Stimulated activated CD4-positive, alpha-beta T cell treated with anti-CD3 and anti-CD28 coated beads, Interleukin-1b, Interleukin-23, amount 100 ng/mL, for 48 hours (primary cell): ENCODE measurements around the gene AFF2.

Experiments
- DNase-seq: peaks from one replicate; pipeline ENCODE4 v3.0.0-alpha.2; 2020

The AFF2 gene

GRCh38 chrX:148940411-148940996, 440.1 kb downstream of the AFF2 start:
- DNase-seq: no peak

DNA sequence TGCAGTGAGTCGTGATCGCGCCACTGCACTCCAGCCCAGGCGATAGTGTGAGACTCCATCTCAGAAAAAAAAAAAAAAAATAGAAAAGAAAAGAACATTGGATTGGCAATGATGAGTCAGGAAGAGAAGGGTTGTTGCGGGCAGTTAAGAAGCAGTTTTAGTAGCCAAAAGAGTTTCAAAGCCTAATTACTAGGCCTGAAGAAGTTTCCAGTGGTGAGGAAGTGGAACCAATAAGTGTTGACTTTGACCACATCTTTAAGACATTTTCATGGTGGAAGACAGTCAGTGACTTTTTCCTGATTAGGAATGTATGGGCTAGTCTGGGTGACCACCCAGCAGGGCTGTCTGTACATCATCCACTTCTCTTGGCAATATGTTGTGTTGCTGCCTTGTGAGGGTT, 442.3 kb downstream of the AFF2 start:
- no peak for DNase-seq

- DNase-seq: no peak
These were observed 447.1 kb downstream of the AFF2 start for GRCh38 chrX:148947399-148947975.

- DNase-seq: no peak
These were observed 455.9 kb downstream of the AFF2 start for GRCh38 chrX:148956352-148956751.

DNA sequence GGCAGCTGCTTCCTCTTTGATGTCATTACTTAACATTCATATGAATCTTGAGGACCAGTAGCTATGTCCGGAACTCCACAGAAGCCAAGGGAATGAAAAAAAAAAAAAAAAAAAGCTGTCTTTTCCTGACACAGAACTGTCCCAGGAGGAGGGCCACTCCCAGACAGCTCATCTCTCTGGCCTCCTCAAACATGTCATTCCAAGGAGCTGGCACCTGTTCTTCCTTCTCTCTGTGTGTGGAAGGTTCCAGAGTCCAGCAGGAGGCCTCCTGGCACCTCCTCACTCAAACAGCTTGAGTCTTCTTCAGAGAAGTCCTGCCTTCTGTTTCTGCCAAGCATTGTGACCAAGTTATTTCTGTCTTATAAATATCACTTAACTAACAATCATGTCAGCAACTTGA, 458.5 kb downstream of the AFF2 start:
- no peak for DNase-seq

DNA sequence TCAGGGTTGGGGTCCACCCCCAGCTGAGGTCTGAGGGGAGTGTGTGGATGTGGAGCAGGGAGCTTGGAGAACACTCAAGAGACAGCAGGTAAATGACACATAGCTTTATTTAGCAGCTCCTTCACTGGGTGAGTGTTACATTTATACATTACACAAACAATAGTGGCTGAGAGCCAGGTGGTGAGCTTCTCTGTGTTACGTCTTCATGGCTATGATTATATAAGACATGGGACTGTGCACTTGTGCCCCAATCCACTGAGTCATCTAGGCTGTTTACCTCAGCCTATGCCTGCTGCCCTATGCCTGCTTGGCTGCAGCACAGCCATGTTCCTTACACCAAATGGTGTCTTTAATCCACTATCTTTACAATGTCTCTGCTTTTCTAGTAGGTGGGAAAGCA, 459.6 kb downstream of the AFF2 start:
- DNase-seq: no peak

DNA sequence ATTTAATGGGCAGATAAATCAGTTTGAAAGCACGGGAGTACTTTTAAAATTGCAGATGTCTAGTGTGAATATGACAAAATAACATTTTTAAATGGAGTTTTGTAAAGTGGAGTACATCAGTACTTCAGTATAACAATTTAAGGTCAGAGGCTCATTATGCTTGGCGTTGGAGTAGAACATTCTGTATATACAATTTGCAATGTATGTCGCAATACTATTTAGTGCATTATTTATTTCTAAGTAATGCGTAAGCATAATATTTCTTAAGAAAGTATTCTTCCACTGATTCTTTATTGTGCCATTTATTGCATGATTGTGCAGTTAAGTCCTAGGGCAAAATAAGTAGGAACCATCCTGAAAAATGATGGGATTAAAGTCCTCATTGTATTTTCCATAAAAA, 461.6 kb downstream of the AFF2 start:
- no peak for DNase-seq

- no peak for DNase-seq
These were observed 476.4 kb downstream of the AFF2 start for GRCh38 chrX:148976571-148977400.

- no peak for DNase-seq
These were observed 479.4 kb downstream of the AFF2 start for GRCh38 chrX:148979786-148980185.

DNA sequence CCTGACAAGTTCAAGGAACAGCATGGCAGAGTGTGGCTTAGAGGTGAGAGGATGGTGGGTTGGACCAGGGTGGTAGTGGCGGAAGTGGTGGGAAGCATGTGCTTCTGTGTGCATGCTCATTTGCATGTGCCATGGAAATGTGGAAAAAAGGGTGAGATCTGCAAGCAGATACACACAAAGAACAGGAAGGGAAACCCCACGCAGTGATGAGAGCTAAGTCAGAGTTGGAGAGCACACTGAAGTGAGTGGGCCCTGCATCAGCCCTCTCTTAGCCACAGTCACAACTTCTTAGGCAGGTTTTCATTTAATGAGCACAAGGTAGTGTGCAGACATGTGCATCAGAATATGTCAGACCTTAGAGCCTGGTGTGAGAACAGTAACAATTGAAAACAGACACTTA, 483.8 kb downstream of the AFF2 start:
- DNase-seq: no peak

- DNase-seq: no peak
These were observed 491.1 kb downstream of the AFF2 start for GRCh38 chrX:148991502-148991901.

DNA sequence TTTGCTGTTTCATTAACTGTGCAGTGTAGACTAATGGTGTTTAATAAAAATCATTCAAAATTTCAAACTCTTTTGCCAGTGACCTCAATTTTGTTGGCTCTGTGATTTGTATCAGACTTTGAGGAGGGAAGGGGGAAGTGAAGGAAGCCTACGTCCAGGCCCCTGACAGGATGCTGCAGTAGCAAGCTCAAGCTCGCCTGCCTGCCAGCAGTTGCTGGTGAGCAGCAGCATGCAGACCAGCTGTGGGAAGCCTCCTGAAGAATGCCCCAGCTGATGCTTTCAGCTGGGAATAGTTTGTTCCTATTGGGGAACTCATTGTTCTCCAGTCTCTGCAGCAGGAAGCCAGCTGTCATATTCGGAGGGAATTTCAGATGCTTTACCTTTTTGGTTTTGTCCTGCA, 495.2 kb downstream of the AFF2 start:
- DNase-seq: no peak

GRCh38 chrX:149002320-149002719, 501.9 kb downstream of the AFF2 start:
- no peak for DNase-seq

DNA sequence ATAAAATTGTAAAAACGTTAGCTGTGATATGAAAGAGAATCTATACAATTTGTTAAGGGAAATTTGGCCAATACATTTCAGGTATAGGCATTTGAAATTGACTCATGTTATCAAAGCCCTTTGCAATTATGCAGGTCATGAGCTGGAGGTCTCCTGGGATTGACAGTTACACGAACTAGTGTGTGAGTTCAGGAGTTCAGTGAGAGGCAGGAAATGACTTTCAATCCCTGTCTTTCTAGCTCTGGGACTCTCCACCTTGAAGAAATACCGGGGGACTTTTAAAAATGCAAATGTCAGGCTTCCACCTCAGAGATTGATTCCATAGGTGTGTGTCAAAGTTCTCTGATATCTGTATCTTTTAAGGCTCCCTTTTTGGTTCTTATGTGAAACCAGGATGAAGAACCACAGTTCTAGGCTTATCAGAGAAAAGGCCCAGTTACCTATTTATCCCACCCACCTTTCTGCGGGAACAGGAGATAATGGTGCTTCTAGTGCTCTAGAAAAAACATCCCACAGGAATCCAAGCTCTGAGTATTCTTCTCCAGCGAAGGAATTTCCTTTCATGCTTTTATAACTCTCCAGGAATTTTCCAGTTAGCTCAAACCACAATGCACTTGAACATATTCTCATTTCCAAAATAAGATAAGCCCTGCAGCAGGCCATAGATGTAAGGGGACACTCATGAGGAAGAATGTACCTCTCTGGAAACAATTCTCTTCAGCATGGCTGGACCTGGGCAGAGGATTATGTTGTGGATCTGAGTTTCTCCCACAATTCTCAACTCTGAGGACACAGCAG, 503.6 kb downstream of the AFF2 start:
- DNase-seq: no peak

DNA sequence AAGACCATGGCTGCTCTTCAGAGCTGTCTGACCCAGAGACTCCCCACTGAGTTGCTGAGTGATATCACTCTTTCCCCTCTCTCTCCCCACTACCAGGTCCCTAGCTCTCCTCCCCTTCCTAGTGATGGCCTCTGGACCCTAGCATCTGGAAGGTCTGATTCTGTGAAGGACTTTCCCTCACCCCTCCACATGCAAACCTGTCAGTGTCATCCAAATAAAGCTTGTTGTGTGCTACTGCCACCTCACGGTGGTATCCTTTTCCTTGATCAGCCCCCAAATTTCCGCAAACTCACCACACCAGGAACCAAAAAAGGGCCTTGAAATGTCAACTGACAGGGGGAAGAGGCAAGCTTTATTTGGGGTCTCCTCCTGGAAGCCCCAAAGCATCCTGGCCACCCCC, 504.5 kb downstream of the AFF2 start:
- no peak for DNase-seq

DNA sequence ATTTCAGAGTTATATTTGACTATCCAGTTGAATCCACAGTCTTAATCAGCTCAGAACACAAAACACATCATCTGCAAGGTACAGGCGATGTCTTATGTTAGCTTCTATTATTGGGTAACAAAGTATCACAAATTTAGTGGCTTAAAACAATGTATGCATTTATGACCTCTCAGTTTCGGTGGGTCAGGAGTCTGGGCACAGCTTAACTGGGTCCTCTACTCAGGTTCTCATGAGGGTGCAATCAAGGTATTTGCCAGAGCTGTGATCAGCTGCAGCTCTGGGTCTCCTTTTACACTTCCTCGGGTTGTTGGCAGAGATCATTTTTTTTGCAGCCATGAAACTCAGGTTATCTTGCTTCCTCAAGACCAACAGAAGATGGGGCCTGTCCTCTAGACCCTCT, 505.8 kb downstream of the AFF2 start:
- DNase-seq: no peak

- no peak for DNase-seq
These were observed 507.0 kb downstream of the AFF2 start for GRCh38 chrX:149007423-149007822.

DNA sequence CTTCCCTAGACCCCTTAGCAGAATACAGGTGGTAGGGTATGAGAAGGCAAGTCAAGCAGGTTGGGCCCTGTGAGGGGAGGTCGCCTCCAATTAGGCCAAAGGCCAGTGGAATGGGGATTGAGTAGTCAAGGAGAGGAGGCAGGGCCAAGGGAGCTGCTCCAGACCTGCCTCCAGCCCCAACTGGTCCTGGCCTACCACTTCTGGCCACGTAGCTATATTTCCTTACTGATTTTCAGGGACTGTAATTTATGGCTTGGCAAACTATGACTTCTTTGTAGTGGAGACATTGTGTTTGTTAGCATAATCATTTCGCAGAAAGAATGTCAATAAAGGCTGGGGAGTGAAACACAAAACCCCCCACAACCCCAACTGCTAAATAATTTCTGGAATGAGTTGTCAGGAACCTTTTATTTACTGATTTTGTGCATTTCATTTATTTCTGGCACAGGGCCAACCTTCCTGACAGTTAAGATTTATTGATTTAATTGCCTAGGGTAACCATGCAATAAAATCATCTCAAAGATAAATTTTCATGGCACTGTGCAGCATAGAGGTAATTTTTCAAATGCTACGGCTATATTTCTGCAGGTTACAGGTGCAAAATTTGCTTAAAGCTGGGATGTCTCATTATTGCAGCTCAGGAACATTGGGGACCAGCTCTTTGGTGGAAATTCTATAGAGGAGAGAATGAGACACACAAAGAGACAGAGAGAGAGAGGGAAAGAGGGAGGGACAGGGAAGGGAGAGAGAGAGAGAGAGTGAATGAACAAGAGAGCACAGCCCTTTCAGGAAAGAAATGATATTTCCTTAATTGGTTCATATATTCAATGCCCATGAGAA, 509.8 kb downstream of the AFF2 start:
- DNase-seq: no peak

- no peak for DNase-seq
These were observed 510.4 kb downstream of the AFF2 start for GRCh38 chrX:149010853-149011224.

DNA sequence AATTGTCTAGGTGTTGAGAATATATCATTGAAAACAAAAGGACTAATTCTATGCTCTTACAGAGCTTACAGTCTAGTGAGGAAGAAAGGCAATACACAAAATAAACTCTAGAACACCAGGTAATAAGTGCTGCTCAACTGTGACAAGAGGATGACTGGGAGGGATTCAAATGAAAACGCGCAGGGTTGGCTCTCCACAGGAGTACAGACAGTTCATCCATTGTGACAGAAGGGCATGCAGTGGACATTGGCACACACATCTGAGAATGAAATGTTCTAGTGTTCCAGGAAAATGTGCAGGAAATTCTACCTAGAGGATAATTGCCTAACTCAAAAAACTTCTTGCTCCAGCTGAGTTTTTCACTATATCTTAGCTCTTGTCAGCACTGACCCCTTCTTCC, 512.7 kb downstream of the AFF2 start:
- no peak for DNase-seq

- no peak for DNase-seq
These were observed 520.7 kb downstream of the AFF2 start for GRCh38 chrX:149021159-149021558.

DNA sequence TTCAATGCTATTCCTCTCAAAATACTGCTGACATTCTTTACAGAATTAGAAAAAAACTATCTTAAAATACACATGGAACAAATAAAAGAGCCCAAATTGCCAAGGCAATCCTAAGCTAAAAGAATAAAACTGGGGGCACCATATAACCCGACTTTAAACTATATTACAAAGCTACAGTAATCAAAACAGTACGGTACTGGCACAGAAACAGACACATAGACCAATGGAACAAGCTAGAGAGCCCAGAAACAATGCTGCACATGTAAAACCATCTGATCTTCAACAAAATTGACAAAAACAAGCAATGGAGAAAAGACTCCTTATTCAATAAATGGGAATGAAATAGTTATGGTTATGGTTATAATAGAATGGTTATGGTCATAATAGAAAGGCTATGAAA, 522.1 kb downstream of the AFF2 start:
- no peak for DNase-seq

GRCh38 chrX:149032449-149032848, 532.0 kb downstream of the AFF2 start:
- DNase-seq: no peak
